GM19438 (cell line): ENCODE results near the gene IGF1R.

ENCODE experiments used
- ATAC-seq: cut with Tn5 transposase; IDR thresholded peaks from one replicate; pipeline ENCODE4 v1.9.1; 2021; ENCODE audit warnings: low read depth; ENCODE audit not compliant: unreplicated experiment

Gene IGF1R

DNA sequence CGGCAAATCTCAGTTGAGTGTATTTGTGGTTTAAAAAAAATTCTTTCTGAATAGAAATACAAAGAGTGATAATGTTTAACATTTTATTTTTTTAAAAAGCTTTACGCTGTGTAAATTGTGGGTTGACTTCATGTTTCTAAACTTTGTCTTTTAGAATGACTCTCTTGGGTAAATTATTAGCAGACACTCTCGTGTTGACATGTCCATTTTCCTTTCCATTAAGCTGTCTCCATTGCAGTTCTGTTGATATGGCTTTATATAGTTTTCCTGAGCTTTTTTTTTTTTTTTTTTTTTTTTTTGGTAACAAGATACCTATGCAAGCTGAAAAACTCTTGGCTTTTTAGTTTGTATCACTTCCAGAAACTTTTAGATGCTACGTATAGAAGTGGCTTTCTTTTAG, 92.6 kb downstream of the IGF1R start:
- ATAC-seq, result no peak

GRCh38 chr15:98743177-98743576, 94.8 kb downstream of the IGF1R start:
- no peak for ATAC-seq

DNA sequence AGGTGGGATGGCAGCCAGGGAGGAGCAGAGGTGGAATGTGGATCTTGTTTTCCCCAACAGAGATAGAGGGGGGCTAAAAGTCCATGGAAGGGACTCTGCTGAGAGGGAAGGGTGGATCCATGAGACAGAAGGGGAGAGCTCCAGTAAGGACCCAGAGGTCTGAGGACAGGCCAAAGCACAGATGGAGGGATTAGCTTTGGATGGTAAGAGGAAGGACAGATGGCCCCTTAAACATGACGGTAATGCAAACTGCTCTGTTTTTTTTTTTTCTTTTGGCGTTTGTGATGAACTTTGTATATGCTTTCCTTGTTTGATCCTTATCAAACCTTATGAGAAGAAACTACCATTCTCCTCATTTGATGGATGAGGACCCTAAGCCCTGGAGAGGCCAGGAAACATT, 96.2 kb downstream of the IGF1R start:
- ATAC-seq, result no peak

- no peak for ATAC-seq
These were observed 96.8 kb downstream of the IGF1R start for GRCh38 chr15:98745179-98745578.

DNA sequence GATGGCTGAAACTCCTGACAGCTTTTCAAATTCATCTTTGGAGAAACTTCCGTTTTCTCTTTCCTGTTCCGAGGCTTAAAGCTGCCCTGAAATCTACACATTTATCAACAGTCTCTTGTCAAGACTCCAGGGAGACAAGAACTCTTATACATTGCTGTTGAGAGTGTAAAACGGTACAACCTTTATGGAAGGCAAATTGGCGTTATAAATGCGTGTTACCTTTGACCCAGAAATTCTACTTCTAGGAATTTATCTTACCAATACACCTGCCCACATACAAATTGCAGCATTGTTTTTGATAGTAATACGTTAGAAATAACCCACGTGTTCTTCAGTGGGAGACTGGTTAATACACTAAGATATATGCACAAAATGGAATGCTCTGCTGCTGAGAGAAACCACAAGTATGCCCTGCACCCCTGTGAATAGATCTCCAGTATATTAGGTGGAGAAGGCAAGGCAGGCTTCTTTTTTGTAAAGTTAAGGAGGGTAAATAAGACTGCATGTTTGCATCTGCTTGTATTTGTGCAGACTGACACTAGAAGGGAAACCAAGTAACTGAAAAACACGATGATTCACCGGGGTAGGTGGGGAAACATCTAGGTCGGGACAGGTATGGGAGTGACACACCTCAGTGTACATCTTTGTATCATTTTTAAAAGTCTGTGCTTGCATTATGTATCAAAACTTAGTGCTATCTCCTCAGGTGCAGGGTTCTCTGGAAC, 97.5 kb downstream of the IGF1R start:
- ATAC-seq, result no peak

- ATAC-seq, result no peak
These were observed 98.2 kb downstream of the IGF1R start for GRCh38 chr15:98746375-98747155.

GRCh38 chr15:98751767-98752166, 103.4 kb downstream of the IGF1R start:
- ATAC-seq, result no peak

GRCh38 chr15:98753726-98754656, 105.7 kb downstream of the IGF1R start:
- ATAC-seq, result no peak

GRCh38 chr15:98754657-98755022, 106.3 kb downstream of the IGF1R start:
- no peak for ATAC-seq

DNA sequence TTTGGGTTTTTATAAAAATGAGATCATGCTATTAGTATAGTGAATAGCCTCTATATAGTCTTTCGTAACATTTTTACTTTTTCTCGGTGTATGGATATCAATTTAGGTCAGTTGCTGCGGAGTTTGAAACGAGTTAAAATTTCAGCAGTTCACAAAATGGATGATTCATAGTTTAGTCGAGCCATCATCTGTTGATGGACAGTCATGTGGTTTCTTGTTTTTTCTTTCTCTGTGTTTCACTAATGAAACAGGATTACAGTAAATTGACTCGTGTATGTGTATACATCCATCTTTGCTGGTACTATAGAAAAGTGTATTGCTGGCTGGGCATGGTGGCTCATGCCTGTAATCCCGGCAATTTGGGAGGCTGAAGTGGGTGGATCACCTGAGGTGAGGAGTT, 106.8 kb downstream of the IGF1R start:
- ATAC-seq, result no peak

- ATAC-seq, result no peak
These were observed 107.4 kb downstream of the IGF1R start for GRCh38 chr15:98755781-98756180.

DNA sequence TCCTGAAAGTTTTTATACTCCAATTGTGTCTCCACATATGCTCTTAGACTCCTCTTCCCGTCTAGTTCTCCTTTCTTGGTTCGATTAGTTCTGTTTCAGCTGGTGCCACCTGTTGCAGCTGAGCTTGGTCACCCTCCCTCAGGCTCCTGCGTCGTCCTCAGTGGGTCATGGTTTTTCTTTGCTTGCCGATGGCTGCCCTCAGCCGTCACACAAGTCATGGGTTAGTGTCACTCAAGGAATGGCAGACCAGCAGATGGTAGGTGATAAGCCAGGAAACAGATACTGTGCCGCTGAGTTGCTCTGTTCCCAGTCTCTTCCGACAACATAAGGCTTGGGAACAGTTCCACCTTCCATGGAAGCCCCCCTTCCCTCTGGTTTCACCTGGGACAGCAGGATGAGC, 109.9 kb downstream of the IGF1R start:
- ATAC-seq, result no peak

- no peak for ATAC-seq
These were observed 110.9 kb downstream of the IGF1R start for GRCh38 chr15:98759277-98759676.

- ATAC-seq, result no peak
These were observed 111.9 kb downstream of the IGF1R start for GRCh38 chr15:98760112-98760826.

- ATAC-seq, result no peak
These were observed 112.6 kb downstream of the IGF1R start for GRCh38 chr15:98760975-98761374.

DNA sequence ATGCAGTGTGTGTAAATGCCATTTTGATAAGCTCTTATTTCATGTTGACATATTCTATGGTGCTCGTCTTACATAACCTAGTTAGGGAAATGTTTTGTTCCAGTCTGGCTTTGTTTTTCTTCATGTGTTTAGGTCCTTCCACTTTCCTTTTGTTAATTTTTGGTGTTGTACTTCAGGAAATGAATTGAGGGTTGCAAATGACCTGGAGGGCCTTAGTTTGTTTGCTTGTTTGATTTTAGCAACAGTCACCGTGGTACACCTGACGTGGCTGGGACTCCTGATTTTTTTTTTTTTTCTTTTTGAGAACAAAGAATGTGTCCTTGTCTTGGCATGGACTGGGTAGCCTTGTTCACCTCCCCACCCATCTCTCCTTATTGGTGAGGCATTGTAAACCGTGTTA, 114.8 kb downstream of the IGF1R start:
- no peak for ATAC-seq

DNA sequence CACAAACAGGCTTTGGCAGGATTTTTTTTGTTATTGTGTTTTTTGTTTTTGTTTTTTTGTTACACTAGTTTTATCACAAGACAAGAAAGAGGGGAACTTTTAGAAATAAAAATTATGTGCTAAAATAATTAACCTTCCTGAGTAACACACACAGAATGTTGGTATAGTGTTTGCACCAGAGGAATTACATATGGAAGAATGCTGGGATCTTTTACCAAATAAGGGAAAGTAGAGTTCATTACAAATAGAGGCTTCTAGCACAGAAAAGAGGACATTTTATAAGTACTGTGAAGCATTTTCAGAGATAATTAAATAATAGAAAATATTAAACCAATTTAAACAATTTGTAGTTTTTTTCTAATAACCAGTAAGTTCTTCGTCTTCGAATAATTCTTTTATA, 116.0 kb downstream of the IGF1R start:
- ATAC-seq, result no peak

GRCh38 chr15:98765610-98766009, 117.3 kb downstream of the IGF1R start:
- ATAC-seq, result no peak

- ATAC-seq, result no peak
These were observed 119.4 kb downstream of the IGF1R start for GRCh38 chr15:98767692-98768091.

DNA sequence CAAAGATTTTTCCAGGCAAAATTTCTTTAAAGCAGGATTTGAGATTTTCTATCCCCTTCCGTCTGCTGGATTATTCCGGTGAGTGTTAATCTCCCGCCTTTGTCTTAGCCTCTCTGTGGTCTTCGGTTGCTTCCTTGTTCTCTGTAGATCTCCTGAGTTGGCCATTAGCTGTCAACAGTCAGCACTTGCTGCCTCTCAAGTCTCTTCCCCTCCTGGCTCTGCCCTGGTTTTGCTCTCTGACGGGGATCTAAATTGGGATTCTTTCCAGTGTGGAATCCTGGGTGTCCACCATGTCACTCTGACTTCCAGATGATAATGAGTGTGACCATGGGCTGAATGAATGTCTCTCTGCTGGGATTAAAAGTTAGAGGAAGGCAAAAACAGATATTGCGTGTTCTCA, 121.5 kb downstream of the IGF1R start:
- ATAC-seq, result no peak

- ATAC-seq, result no peak
These were observed 122.6 kb downstream of the IGF1R start for GRCh38 chr15:98770984-98771383.
